ENCODE results near the gene KANSL1.
"Not testable (repeated sequence)": the region's sequence is repeated elsewhere in the genome, so short reads cannot be mapped to it uniquely, and the experiment has no call there.

KANSL1 gene

DNA sequence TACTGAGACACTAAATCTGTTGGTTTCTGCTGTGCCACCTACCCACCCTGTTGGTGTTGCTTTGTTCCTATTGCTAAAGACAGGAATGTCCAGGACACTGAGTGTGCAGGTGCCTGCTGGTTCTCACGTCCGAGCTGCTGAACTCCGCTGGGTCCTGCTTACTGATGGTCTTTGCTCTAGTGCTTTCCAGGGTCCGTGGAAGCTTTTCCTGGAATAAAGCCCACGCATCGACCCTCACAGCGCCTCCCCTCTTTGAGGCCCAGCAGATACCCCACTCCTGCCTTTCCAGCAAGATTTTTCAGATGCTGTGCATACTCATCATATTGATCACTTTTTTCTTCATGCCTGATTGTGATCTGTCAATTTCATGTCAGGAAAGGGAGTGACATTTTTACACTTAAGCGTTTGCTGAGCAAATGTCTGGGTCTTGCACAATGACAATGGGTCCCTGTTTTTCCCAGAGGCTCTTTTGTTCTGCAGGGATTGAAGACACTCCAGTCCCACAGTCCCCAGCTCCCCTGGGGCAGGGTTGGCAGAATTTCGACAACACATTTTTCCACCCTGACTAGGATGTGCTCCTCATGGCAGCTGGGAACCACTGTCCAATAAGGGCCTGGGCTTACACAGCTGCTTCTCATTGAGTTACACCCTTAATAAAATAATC, 179.6 kb downstream of the KANSL1 start:
- FAIRE-seq = no peak

- no peak for FAIRE-seq
Measured at GRCh38 chr17:46013127-46013501, 180.1 kb downstream of the KANSL1 start.

- FAIRE-seq = no peak
Measured at GRCh38 chr17:46012506-46013079, 180.6 kb downstream of the KANSL1 start.

DNA sequence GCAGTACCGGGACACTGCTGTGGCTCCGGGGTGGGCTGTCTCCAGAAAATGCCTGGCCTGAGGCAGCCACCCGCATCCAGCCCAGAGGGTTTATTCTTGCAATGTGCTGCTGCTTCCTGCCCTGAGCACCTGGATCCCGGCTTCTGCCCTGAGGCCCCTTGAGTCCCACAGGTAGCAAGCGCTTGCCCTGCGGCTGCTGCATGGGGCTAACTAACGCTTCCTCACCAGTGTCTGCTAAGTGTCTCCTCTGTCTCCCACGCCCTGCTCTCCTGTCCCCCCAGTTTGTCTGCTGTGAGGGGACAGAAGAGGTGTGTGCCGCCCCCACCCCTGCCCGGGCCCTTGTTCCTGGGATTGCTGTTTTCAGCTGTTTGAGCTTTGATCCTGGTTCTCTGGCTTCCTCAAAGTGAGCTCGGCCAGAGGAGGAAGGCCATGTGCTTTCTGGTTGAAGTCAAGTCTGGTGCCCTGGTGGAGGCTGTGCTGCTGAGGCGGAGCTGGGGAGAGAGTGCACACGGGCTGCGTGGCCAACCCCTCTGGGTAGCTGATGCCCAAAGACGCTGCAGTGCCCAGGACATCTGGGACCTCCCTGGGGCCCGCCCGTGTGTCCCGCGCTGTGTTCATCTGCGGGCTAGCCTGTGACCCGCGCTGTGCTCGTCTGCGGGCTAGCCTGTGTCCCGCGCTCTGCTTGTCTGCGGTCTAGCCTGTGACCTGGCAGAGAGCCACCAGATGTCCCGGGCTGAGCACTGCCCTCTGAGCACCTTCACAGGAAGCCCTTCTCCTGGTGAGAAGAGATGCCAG, 181.3 kb downstream of the KANSL1 start:
- FAIRE-seq = no peak

DNA sequence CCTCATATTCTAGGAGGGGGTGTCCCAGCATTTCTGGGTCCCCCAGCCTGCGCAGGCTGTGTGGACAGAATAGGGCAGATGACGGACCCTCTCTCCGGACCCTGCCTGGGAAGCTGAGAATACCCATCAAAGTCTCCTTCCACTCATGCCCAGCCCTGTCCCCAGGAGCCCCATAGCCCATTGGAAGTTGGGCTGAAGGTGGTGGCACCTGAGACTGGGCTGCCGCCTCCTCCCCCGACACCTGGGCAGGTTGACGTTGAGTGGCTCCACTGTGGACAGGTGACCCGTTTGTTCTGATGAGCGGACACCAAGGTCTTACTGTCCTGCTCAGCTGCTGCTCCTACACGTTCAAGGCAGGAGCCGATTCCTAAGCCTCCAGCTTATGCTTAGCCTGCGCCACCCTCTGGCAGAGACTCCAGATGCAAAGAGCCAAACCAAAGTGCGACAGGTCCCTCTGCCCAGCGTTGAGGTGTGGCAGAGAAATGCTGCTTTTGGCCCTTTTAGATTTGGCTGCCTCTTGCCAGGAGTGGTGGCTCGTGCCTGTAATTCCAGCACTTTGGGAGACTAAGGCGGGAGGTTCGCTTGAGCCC, 182.5 kb downstream of the KANSL1 start:
- FAIRE-seq = no peak

- no peak for FAIRE-seq
Measured at GRCh38 chr17:46009681-46010596, 183.3 kb downstream of the KANSL1 start.

- FAIRE-seq = no peak
Measured at GRCh38 chr17:46008591-46008990, 184.6 kb downstream of the KANSL1 start.

- FAIRE-seq = no peak
Measured at GRCh38 chr17:46007461-46007965, 185.7 kb downstream of the KANSL1 start.

DNA sequence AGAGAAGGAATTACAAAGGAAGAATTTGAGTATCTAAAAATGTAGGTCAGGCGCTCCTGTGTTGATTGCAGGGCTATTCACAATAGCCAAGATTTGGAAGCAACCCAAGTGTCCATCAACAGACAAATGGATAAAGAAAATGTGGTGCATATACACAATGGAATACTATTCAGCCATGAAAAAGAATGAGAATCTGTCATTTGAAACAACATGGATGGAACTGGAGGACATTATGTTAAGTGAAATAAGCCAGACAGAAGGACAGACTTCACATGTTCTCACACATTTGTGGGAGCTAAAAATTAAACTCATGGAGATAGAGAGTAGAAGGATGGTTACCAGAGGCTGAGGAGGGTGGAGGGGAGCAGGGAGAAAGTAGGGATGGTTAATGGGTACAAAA, 187.1 kb downstream of the KANSL1 start:
- FAIRE-seq = not testable (repeated sequence)

GRCh38 chr17:46003907-46004748, 189.1 kb downstream of the KANSL1 start:
- FAIRE-seq = no peak

DNA sequence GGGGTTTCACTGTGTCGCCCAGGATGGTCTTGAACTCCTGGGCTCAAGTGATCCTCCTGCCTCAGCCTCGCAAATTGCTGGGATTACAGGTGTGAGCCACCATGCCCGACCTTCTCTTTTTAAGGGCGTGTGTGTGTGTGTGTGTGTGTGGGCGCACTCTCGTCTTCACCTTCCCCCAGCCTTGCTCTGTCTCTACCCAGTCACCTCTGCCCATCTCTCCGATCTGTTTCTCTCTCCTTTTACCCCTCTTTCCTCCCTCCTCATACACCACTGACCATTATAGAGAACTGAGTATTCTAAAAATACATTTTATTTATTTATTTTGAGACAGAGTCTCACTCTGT, 190.3 kb downstream of the KANSL1 start:
- no peak for FAIRE-seq

DNA sequence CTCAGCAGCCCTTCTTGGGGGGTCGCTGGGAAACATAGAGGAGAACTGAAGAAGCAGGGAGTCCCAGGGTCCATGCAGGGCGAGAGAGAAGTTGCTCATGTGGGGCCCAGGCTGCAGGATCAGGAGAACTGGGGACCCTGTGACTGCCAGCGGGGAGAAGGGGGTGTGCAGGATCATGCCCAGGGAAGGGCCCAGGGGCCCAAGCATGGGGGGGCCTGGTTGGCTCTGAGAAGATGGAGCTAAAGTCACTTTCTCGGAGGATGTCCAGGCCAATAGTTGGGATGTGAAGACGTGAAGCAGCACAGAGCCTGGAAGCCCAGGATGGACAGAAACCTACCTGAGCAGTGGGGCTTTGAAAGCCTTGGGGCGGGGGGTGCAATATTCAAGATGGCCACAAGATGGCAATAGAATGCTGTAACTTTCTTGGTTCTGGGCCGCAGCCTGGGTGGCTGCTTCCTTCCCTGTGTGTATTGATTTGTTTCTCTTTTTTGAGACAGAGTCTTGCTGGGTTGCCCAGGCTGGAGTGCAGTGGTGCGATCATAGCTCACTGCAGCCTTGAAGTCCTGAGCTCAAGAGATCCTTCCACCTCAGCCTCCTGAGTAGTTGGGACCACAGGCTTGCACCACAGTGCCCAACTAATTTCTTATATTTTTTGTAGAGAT, 190.8 kb downstream of the KANSL1 start:
- FAIRE-seq = peak; percentile 80

DNA sequence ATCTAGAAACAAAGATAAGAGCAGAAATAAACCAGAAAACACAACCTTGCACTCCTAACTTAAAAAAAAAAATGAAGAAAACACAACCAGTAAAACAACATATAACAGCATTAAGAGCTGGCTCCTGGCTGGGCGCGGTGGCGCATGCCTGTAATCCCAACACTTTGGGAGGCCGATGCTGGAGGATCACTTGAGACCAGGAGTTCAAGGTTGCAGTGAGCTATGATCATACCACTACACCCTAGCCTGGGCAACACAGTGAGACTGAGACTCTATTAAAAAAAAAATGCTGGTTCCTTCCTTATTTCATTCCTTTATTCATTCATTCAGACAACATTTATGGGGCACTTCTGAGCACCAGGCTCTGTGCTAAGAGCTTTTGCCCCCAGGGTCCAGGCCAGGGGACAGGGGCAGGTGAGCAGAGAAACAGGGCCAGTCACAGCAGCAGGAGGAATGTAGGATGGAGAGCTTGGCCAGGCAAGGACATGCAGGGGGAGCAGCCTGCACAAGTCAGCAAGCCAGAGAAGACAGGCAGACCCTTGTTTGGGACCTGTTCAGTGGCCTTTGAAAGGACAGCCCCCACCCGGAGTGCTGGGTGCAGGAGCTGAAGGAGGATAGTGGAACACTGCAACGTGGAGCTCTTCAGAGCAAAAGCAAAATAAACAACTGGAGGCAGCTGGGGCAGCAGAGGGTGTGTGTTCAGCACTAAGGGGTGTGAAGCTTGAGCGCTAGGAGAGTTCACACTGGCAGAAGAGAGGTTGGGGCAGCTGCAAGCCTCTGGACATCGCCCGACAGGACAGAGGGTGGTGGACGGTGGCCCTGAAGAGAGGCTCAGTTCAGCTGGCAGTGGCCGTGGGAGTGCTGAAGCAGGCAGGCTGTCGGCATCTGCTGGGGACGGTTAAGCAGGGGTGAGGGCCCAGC, 191.6 kb downstream of the KANSL1 start:
- FAIRE-seq = no peak

DNA sequence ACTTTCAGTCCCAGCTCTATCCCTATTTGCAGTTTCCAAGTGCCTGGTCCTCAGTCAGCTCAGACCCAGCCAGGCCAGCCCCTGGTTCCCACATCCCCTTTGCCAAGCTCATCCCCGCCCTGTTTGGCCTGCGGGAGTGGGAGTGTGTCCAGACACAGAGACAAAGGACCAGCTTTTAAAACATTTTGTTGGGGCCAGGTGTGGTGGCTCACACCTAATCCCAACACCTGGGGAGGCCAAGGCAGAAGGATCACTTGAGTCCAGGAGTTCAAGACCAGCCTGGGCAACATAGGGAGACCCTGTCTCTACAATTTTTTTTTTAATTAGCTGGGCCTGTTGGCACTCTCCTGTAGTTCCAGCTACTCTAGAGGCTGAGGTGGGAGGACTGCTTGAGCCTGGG, 192.5 kb downstream of the KANSL1 start:
- no peak for FAIRE-seq

DNA sequence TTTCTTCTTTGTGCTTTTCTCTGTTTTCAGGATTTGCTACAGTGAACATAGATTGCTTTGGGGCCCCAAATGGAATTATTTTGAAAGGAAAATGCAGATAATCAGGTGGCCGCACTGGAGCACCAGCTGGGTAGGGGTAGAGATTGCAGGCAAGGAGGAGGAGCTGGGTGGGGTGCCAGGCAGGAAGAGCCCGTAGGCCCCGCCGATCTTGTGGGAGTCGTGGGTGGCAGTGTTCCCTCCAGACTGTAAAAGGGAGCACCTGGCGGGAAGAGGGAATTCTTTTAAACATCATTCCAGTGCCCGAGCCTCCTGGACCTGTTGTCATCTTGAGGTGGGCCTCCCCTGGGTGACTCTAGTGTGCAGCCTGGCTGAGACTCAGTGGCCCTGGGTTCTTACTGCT, 192.9 kb downstream of the KANSL1 start:
- FAIRE-seq = no peak

GRCh38 chr17:45999900-46000290, 193.3 kb downstream of the KANSL1 start:
- no peak for FAIRE-seq

DNA sequence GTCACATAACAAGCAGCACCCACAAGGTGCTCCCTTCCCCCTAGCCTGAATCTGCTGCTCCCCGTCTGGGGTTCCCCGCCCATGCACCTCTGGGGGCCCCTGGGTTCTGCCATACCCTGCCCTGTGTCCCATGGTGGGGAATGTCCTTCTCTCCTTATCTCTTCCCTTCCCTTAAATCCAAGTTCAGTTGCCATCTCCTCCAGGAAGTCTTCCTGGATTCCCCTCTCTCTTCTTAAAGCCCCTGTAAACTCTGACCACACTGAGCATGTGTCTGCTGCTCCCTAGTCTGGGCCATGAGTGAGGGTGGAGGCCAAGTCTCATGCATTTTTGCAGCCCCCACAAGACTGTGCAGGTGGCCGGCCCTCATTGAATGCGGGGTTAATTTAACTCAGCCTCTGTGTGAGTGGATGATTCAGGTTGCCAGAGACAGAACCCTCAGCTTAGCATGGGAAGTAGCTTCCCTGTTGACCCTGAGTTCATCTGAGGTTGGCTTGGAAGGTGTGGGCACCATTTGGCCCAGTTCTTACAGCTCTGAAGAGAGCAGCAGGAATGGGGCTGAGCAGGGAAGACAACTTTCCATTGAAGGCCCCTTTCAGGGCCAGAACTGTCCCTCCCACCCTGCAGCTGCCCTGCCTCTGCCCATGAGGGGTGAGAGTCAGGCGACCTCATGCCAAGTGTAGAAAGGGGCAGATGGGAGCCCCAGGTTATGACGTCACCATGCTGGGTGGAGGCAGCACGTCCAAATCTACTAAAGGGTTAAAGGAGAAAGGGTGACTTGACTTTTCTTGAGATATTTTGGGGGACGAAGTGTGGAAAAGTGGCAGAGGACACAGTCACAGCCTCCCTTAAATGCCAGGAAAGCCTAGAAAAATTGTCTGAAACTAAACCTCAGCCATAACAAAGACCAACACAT, 194.0 kb downstream of the KANSL1 start, which contains the start of gene STH:
TSS of gene STH (plus strand) at position 264 of the 913 bp plus-strand sequence. CDS start at position 294, 30 bp downstream.
- FAIRE-seq = no peak

DNA sequence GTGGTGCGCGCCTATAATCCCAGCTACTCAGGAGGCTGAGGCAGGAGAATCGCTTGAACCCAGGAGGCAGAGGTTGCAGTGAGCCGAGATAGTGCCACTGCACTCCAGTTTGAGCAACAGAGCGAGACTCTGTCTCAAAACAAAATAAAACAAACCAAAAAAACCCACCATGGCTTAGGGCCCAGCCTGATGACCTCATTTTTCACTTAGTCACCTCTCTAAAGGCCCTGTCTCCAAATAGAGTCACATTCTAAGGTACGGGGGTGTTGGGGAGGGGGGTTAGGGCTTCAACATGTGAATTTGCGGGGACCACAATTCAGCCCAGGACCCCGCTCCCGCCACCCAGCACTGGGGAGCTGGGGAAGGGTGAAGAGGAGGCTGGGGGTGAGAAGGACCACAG, 195.6 kb downstream of the KANSL1 start:
- FAIRE-seq = no peak

DNA sequence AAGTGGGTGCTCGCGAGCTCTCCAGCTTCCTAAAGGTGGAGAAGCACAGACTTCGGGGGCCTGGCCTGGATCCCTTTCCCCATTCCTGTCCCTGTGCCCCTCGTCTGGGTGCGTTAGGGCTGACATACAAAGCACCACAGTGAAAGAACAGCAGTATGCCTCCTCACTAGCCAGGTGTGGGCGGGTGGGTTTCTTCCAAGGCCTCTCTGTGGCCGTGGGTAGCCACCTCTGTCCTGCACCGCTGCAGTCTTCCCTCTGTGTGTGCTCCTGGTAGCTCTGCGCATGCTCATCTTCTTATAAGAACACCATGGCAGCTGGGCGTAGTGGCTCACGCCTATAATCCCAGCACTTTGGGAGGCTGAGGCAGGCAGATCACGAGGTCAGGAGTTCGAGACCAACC, 196.1 kb downstream of the KANSL1 start:
- no peak for FAIRE-seq
